ENCODE measurements around the gene C8G.

C8G gene

GRCh38 chr9:136946228-136947027 is 1.4 kb downstream of the C8G start:
- Histone ChIP-seq H3K27ac (peak overlapping the region in 1 of 2 donors; percentile 22), H3K36me3 (peaks cover 18 to 24% (median 19%) of the 10 kb centered on the region in 3 donors), H3K9me3 (no peaks in the 10 kb centered on the region), H3K27me3 (no peaks in the 10 kb centered on the region), H3K4me3 (no peak overlapping the region), H3K4me1 (peaks cover 0 to 60% (median 44%) of the 10 kb centered on the region in 4 donors)
- TF ChIP-seq CTCF (IDR thresholded peaks at IDR 0.05) = no peak
- no peak for DNase-seq
- intact Hi-C loops (cut with DNase I; ENCODE audit: low total_unique reads) = no loop called here

- Histone ChIP-seq H3K4me1 (peaks cover 0 to 55% (median 44%) of the 10 kb centered on the region in 4 donors), H3K27me3 (no peaks in the 10 kb centered on the region), H3K9me3 (no peaks in the 10 kb centered on the region), H3K4me3 (no peak overlapping the region), H3K36me3 (peaks cover 10 to 16% (median 10%) of the 10 kb centered on the region in 3 donors), H3K27ac (peak overlapping the region in 1 of 2 donors; percentile 22)
- DNase-seq = no peak
- no peak for TF ChIP-seq CTCF (IDR thresholded peaks at IDR 0.05)
- intact Hi-C loops (cut with DNase I; ENCODE audit: low total_unique reads) = no loop called here
Measured at GRCh38 chr9:136947028-136947891, 2.2 kb downstream of the C8G start.

GRCh38 chr9:136947955-136948510 is 3.0 kb downstream of the C8G start:
- H3K4me1 ChIP-seq = peaks cover 0 to 47% (median 36%) of the 10 kb centered on the region in 4 donors
- H3K27me3 ChIP-seq = no peaks in the 10 kb centered on the region
- no peak overlapping the region for H3K4me3 ChIP-seq
- intact Hi-C loops (cut with DNase I; ENCODE audit: low total_unique reads) = no loop called here
- no peaks in the 10 kb centered on the region for H3K9me3 ChIP-seq
- H3K36me3 ChIP-seq = peaks cover 2 to 8% (median 3%) of the 10 kb centered on the region in 3 donors
- no peak overlapping the region for H3K27ac ChIP-seq
- peak; percentile 30 to 32 for TF ChIP-seq CTCF (IDR thresholded peaks at IDR 0.05)
- no peak for DNase-seq

- H3K36me3 ChIP-seq = no peaks in the 10 kb centered on the region
- no peak for TF ChIP-seq CTCF (IDR thresholded peaks at IDR 0.05)
- H3K9me3 ChIP-seq = no peaks in the 10 kb centered on the region
- H3K27me3 ChIP-seq = no peaks in the 10 kb centered on the region
- H3K4me3 ChIP-seq = peak overlapping the region; percentile 61 to 93
- H3K27ac ChIP-seq = peak overlapping the region; percentile 86 to 89
- no peak for DNase-seq
- intact Hi-C loops (cut with DNase I; ENCODE audit: low total_unique reads) = no loop called here
- peaks cover 0 to 39% (median 29%) of the 10 kb centered on the region in 4 donors for H3K4me1 ChIP-seq
Measured at GRCh38 chr9:136949239-136949816, 4.3 kb downstream of the C8G start.
